Ovary (tissue), 3 donors: ENCODE data around the gene EPHA5.

Experiments used
- CTCF ChIP-seq, 3 donors: fragments of 450-650 bp in 2 of 3; fragments of 200-600 bp in 1 of 3; IDR thresholded peaks; one replicate each; pipeline versions ENCODE4 v1.5.1 to v1.8.0; 2016 to 2022; ENCODE audit warnings: antibody characterized with exemption in 3 of 3, mild to moderate bottlenecking in 1 of 3
- EP300 ChIP-seq: sonication (generic); formaldehyde crosslinking; IDR thresholded peaks from one replicate; pipeline ENCODE4 v1.6.1; 2017; ENCODE audit warnings: antibody characterized with exemption
- donor health status: DM: no; HTN: no; CAD: no.

- TF ChIP-seq CTCF (IDR thresholded peaks at IDR 0.05) (no peak), EP300 (no peak)
Observed at GRCh38 chr4:65392488-65392887, 277.8 kb downstream of the EPHA5 start.
